Duodenal mucosa (tissue), 2 donors: ENCODE measurements around the gene ASPDH.

ENCODE experiments used
- H3K27ac ChIP-seq: one replicate; pipeline ENCODE4 v1.7.0; 2013; ENCODE audit warnings: low read depth, low read length
- H3K27me3 ChIP-seq, 2 donors: one replicate each; pipeline ENCODE4 v1.7.0; 2013; ENCODE audit warnings: low read length in 2 of 2, control low read depth in 1 of 2; ENCODE audit not compliant: insufficient read depth in 2 of 2, control insufficient read depth in 1 of 2
- H3K36me3 ChIP-seq, 2 donors: one replicate each; pipeline ENCODE4 v1.7.0; 2013; ENCODE audit warnings: low read length in 2 of 2, control low read depth in 1 of 2; ENCODE audit not compliant: insufficient read depth in 2 of 2, control insufficient read depth in 1 of 2
- H3K4me1 ChIP-seq, 2 donors: one replicate each; pipeline ENCODE4 v1.7.0; 2013; ENCODE audit warnings: low read length in 2 of 2, control low read depth in 1 of 2; ENCODE audit not compliant: insufficient read depth in 2 of 2, control insufficient read depth in 1 of 2
- H3K4me3 ChIP-seq, 2 donors: one replicate each; pipeline ENCODE4 v1.7.0; 2013; ENCODE audit warnings: low read length in 2 of 2, low read depth in 1 of 2
- H3K9ac ChIP-seq, 2 donors: one replicate each; pipeline ENCODE4 v1.7.0; 2013; ENCODE audit warnings: low read length in 2 of 2, low read depth in 1 of 2
- H3K9me3 ChIP-seq, 2 donors: one replicate each; pipeline ENCODE4 v1.7.0; 2013; ENCODE audit warnings: low read length in 2 of 2, control low read depth in 1 of 2; ENCODE audit not compliant: control insufficient read depth in 1 of 2

ASPDH gene

DNA sequence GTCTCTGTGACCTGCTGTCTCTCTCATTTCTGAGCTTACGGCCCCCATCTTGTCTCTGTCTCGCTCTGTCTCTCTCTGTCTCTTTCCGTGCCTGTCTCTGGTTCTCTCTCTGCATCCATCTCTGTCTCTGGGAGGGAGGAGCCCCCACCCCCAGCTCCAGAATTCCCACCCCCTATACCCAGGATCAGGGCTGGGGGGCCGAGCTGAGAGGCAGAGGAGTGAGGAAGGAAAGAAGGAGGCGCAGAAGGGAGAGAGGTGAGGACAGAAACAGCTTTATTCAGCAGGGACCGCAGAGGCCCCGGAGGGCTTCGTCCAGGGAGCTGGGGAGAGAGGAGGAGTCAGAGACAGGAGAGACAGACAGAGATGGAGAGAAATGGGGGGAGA lies 16.7 kb downstream of the ASPDH start:
- Histone ChIP-seq H3K4me3 (no peak overlapping the region), H3K9ac (no peak overlapping the region), H3K36me3 (no peaks in the 10 kb centered on the region), H3K27me3 (no peaks in the 10 kb centered on the region), H3K9me3 (no peaks in the 10 kb centered on the region), H3K4me1 (peaks cover 0 to 2% of the 10 kb centered on the region in 2 donors), H3K27ac (no peak overlapping the region)

- H3K9ac ChIP-seq = no peak overlapping the region
- no peak overlapping the region for H3K27ac ChIP-seq
- H3K27me3 ChIP-seq = peaks cover 0 to 3% of the 10 kb centered on the region in 2 donors
- no peaks in the 10 kb centered on the region for H3K36me3 ChIP-seq
- no peak overlapping the region for H3K4me3 ChIP-seq
- H3K9me3 ChIP-seq = no peaks in the 10 kb centered on the region
- peaks cover 0 to 3% of the 10 kb centered on the region in 2 donors for H3K4me1 ChIP-seq
Observed at GRCh38 chr19:50496189-50497021, 17.3 kb downstream of the ASPDH start.

- no peak overlapping the region for H3K4me3 ChIP-seq
- H3K27me3 ChIP-seq = peaks cover 0 to 3% of the 10 kb centered on the region in 2 donors
- no peak overlapping the region for H3K27ac ChIP-seq
- H3K4me1 ChIP-seq = peaks cover 0 to 3% of the 10 kb centered on the region in 2 donors
- no peaks in the 10 kb centered on the region for H3K36me3 ChIP-seq
- H3K9me3 ChIP-seq = no peaks in the 10 kb centered on the region
- H3K9ac ChIP-seq = no peak overlapping the region
Observed at GRCh38 chr19:50495020-50495531, 18.6 kb downstream of the ASPDH start.

- peaks cover 0 to 3% of the 10 kb centered on the region in 2 donors for H3K27me3 ChIP-seq
- peaks cover 0 to 3% of the 10 kb centered on the region in 2 donors for H3K4me1 ChIP-seq
- no peak overlapping the region for H3K4me3 ChIP-seq
- H3K36me3 ChIP-seq = no peaks in the 10 kb centered on the region
- H3K9ac ChIP-seq = no peak overlapping the region
- H3K27ac ChIP-seq = no peak overlapping the region
- no peaks in the 10 kb centered on the region for H3K9me3 ChIP-seq
Observed at GRCh38 chr19:50494186-50495019, 19.3 kb downstream of the ASPDH start.

DNA sequence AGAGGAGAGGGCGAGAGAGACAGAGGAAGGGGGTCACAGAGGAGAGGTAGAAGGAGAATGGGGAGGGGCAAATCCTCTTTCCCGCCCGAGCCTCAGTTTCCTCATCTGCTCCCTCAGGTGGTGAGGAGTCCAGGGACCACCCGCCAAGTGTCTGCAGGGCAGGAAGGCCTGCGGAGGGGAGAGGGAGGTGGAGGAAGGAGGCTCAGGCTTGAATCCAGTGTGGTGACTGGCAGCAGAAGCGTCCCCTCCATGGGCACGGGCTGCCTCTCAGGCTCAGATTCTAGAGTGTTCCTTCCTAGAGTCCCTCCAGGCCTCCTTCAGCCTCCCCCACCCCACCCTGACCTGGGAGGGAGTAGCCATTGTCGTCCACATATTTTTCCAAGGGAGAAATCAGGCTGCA lies 20.5 kb downstream of the ASPDH start:
- Histone ChIP-seq H3K9me3 (no peaks in the 10 kb centered on the region), H3K4me3 (no peak overlapping the region), H3K27me3 (peaks cover 0 to 3% of the 10 kb centered on the region in 2 donors), H3K27ac (no peak overlapping the region), H3K36me3 (no peaks in the 10 kb centered on the region), H3K4me1 (peaks cover 0 to 3% of the 10 kb centered on the region in 2 donors), H3K9ac (no peak overlapping the region)

GRCh38 chr19:50492303-50493052 lies 21.2 kb downstream of the ASPDH start:
- Histone ChIP-seq H3K36me3 (no peaks in the 10 kb centered on the region), H3K27me3 (peaks cover 1 to 3% of the 10 kb centered on the region in 2 donors), H3K9ac (no peak overlapping the region), H3K4me3 (no peak overlapping the region), H3K9me3 (no peaks in the 10 kb centered on the region), H3K4me1 (peaks cover 0 to 3% of the 10 kb centered on the region in 2 donors), H3K27ac (no peak overlapping the region)

DNA sequence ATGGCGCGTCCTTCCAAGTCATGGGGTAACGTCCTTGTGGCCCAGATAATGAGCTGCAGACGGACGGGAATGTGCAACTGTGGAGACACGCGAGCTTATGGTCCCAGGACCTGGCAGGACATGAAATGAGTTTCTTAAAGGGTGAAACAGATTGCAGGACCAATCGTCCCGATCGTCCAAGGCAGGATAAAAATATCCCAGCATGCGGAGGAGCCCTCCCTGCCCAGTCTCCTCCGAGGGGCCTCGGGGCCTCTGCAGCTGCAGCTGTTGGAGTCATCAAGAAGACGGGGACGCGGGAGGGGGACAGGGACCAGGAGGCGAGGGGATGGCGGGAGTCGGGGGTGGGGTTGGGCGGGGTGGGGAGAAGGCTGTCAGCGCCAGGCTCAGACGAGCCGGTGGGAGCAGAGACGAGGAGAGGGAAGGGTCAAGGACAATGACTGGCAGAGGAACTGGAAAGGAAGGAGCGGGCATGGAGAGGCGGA lies 22.7 kb downstream of the ASPDH start:
- Histone ChIP-seq H3K9ac (no peak overlapping the region), H3K4me1 (peaks cover 0 to 3% of the 10 kb centered on the region in 2 donors), H3K9me3 (peaks cover 0 to 6% of the 10 kb centered on the region in 2 donors), H3K4me3 (no peak overlapping the region), H3K36me3 (no peaks in the 10 kb centered on the region), H3K27ac (no peak overlapping the region), H3K27me3 (peaks cover 3% of the 10 kb centered on the region in 2 donors)

GRCh38 chr19:50490411-50490811 lies 23.3 kb downstream of the ASPDH start:
- no peaks in the 10 kb centered on the region for H3K36me3 ChIP-seq
- no peak overlapping the region for H3K4me3 ChIP-seq
- peaks cover 3% of the 10 kb centered on the region in 2 donors for H3K27me3 ChIP-seq
- peaks cover 0 to 7% of the 10 kb centered on the region in 2 donors for H3K9me3 ChIP-seq
- H3K27ac ChIP-seq = no peak overlapping the region
- peaks cover 0 to 3% of the 10 kb centered on the region in 2 donors for H3K4me1 ChIP-seq
- no peak overlapping the region for H3K9ac ChIP-seq

DNA sequence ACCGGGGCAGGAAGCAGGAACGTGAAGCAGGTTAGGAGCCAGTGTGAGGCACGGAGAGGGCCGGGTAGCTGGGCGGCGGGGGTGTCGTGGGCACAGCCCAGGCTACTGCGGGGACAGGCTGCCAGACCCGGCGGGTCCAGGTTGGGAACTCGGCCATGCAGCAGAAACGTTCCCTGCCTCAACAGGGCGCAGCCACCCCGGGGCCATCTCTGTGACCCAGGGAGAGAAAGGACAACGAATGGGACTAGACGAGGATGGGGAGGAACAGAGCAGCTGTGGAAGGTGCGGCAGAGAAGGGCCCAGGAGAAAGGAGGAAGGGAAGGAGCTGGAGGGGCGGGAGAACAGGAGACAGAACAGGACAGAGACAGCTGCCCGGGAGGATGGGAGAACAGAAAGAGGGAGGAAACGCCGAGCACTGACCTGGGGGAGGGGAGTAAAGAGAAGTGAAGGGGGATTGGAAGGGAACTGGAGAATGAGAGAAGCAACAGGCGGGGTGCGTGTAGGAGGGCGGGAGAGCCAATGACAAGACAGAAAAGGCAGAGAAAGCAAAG lies 24.2 kb downstream of the ASPDH start:
- H3K4me1 ChIP-seq = peaks cover 0 to 3% of the 10 kb centered on the region in 2 donors
- H3K4me3 ChIP-seq = no peak overlapping the region
- H3K27me3 ChIP-seq = peaks cover 3% of the 10 kb centered on the region in 2 donors
- peaks cover 0 to 5% of the 10 kb centered on the region in 2 donors for H3K36me3 ChIP-seq
- H3K9me3 ChIP-seq = peaks cover 0 to 7% of the 10 kb centered on the region in 2 donors
- no peak overlapping the region for H3K27ac ChIP-seq
- no peak overlapping the region for H3K9ac ChIP-seq
